ENCODE measurements around the gene VAPA. TPM values are rescaled to one million over a fixed set of nuclear protein-coding genes. Genes with fewer than 3 reads are reported as not detected.

The VAPA gene
- total RNA-seq, 1 donor from 2014 or later = 167 TPM

GRCh38 chr18:9975658-9976057 is 61.8 kb downstream of the VAPA start:
- DNase-seq = no peak

- no peak for DNase-seq
Measured at GRCh38 chr18:9982711-9983110, 68.9 kb downstream of the VAPA start.

- DNase-seq = no peak
Measured at GRCh38 chr18:9984080-9984479, 70.3 kb downstream of the VAPA start.

GRCh38 chr18:9985641-9986040 is 71.8 kb downstream of the VAPA start:
- no peak for DNase-seq

- DNase-seq = no peak
Measured at GRCh38 chr18:9986156-9986930, 72.5 kb downstream of the VAPA start.

GRCh38 chr18:9987345-9987744 is 73.5 kb downstream of the VAPA start:
- DNase-seq = no peak

GRCh38 chr18:9987931-9988330 is 74.1 kb downstream of the VAPA start:
- no peak for DNase-seq

- no peak for DNase-seq
Measured at GRCh38 chr18:9988665-9989064, 74.8 kb downstream of the VAPA start.

- DNase-seq = no peak
Measured at GRCh38 chr18:9989481-9989880, 75.7 kb downstream of the VAPA start.

GRCh38 chr18:9991011-9992000 is 77.5 kb downstream of the VAPA start:
- no peak for DNase-seq

- no peak for DNase-seq
Measured at GRCh38 chr18:9992300-9992972, 78.6 kb downstream of the VAPA start.

GRCh38 chr18:9992973-9993520 is 79.2 kb downstream of the VAPA start:
- DNase-seq = no peak

- no peak for DNase-seq
Measured at GRCh38 chr18:9993521-9994025, 79.8 kb downstream of the VAPA start.

GRCh38 chr18:9994026-9994570 is 80.3 kb downstream of the VAPA start:
- DNase-seq = no peak

GRCh38 chr18:9994701-9995235 is 81.0 kb downstream of the VAPA start:
- no peak for DNase-seq

GRCh38 chr18:9995631-9996030 is 81.8 kb downstream of the VAPA start:
- DNase-seq = no peak

- no peak for DNase-seq
Measured at GRCh38 chr18:9996094-9996493, 82.3 kb downstream of the VAPA start.

- DNase-seq = no peak
Measured at GRCh38 chr18:9997711-9998110, 83.9 kb downstream of the VAPA start.

- no peak for DNase-seq
Measured at GRCh38 chr18:9998330-9998729, 84.5 kb downstream of the VAPA start.

GRCh38 chr18:10002280-10002679 is 88.5 kb downstream of the VAPA start:
- DNase-seq = no peak

- DNase-seq = no peak
Measured at GRCh38 chr18:10003281-10003680, 89.5 kb downstream of the VAPA start.

- no peak for DNase-seq
Measured at GRCh38 chr18:10003866-10004265, 90.0 kb downstream of the VAPA start.
